Activated T-helper 17 cell treated with anti-CD3 and anti-CD28 coated beads, Interleukin-2, amount 50 U/mL, for 72 hours (primary cell): ENCODE data around the gene CNDP2. TPM values are rescaled to one million over a fixed set of nuclear protein-coding genes. Genes with fewer than 3 reads are reported as not detected.
A peak's percentile ranks its signal among the peaks of the same experiment; 100 is the strongest.

Experiments
- ATAC-seq: fragments of 150-1000 bp; cut with Tn5 transposase; replicated peaks from 2 replicates; pipeline ENCODE4 v1.10.0; 2021; ENCODE audit warnings: mild to moderate bottlenecking, moderate library complexity
- H3K27ac Mint-ChIP-seq: one replicate; pipeline ENCODE4 v1.8.0; 2022; ENCODE audit warnings: mixed read lengths
- H3K27me3 Mint-ChIP-seq: one replicate; pipeline ENCODE4 v1.8.0; 2022; ENCODE audit warnings: mixed read lengths
- H3K36me3 Mint-ChIP-seq: one replicate; pipeline ENCODE4 v1.8.0; 2022; ENCODE audit warnings: low read depth, mild to moderate bottlenecking, mixed read lengths
- H3K4me1 Mint-ChIP-seq: one replicate; pipeline ENCODE4 v1.8.0; 2022; ENCODE audit warnings: mixed read lengths
- H3K4me3 Mint-ChIP-seq: one replicate; pipeline ENCODE4 v1.8.0; 2022; ENCODE audit warnings: mild to moderate bottlenecking, mixed read lengths
- H3K9me3 Mint-ChIP-seq: one replicate; pipeline ENCODE4 v1.8.0; 2022; ENCODE audit warnings: mixed read lengths
- total RNA-seq, 2 donors: library from RNA; stranded (reverse); gene quantifications; one replicate each; pipeline ENCODE4 v1.2.3, GENCODE V29; 2022

Gene CNDP2
- total RNA-seq, result 100 to 1,000 TPM; 141 to 217 TPM

- ATAC-seq, result peak; percentile 78
- H3K27ac Mint-ChIP-seq, result peak within 1 kb of the TSS; percentile 99
- H3K36me3 Mint-ChIP-seq, result peaks cover 37% of the 10 kb centered on the region
- peak within 1 kb of the TSS; percentile 93 for H3K4me3 Mint-ChIP-seq
- no peaks in the 10 kb centered on the region for H3K9me3 Mint-ChIP-seq
- peaks cover 4% of the 10 kb centered on the region for H3K4me1 Mint-ChIP-seq
- no peaks in the 10 kb centered on the region for H3K27me3 Mint-ChIP-seq
These were observed at the start of gene CNDP2 for GRCh38 chr18:74495581-74496507. CNDP2 (plus strand) TSS chr18:74496363; CDS start chr18:74499974, 3,611 bp downstream.

GRCh38 chr18:74446631-74447403 lies 49.3 kb upstream of the CNDP2 start:
- Mint-ChIP-seq H3K36me3 (no peaks in the 10 kb centered on the region), H3K27me3 (peaks cover 4% of the 10 kb centered on the region), H3K4me3 (no peak overlapping the region), H3K4me1 (no peaks in the 10 kb centered on the region), H3K27ac (no peak overlapping the region), H3K9me3 (no peaks in the 10 kb centered on the region)
- ATAC-seq, result no peak

GRCh38 chr18:74447404-74448152 lies 48.6 kb upstream of the CNDP2 start:
- no peaks in the 10 kb centered on the region for H3K9me3 Mint-ChIP-seq
- H3K36me3 Mint-ChIP-seq, result no peaks in the 10 kb centered on the region
- no peak overlapping the region for H3K4me3 Mint-ChIP-seq
- no peaks in the 10 kb centered on the region for H3K4me1 Mint-ChIP-seq
- H3K27me3 Mint-ChIP-seq, result peaks cover 6% of the 10 kb centered on the region
- ATAC-seq, result no peak
- H3K27ac Mint-ChIP-seq, result no peak overlapping the region

DNA sequence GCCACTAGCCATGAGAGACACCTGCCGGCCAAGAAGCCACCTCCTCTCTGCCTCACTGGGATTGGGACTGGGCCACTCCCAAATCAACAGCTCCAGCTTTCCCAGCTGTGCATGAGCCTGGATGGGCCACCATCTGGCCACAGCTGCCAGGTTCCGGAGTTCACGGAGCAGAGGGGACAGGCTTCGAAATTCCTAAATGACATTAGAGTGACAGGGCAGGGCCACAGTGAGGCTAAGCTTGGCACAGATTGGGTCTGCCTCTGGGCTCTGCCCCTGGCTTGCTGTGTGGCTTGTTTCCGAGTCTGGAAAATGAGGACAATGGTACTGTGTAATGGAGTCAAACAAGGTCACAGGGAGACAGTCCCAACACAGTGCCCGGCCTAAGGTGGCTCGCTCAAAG lies 45.5 kb upstream of the CNDP2 start:
- Mint-ChIP-seq H3K9me3 (no peaks in the 10 kb centered on the region), H3K4me1 (no peaks in the 10 kb centered on the region), H3K27ac (no peak overlapping the region), H3K36me3 (no peaks in the 10 kb centered on the region), H3K27me3 (peaks cover 18% of the 10 kb centered on the region), H3K4me3 (no peak overlapping the region)
- ATAC-seq, result no peak

DNA sequence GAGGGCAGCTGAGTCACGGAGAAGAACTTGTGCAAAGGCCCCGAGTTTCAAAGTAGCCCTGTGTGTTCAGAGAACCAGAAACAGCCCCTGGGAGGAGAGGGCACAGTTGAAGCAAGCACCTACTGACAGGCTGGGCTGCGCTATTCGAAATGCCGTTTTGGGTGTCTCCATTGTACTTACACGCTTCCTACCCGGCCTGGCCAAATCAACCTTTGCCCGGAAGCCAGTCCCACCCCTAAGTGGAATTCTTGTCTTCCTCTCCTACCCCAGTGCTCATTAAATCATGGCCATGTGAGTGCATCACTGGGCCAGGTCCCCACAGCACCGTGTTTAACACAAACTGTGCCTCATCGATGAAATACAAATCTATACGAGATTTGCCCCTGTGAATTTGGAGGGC lies 45.0 kb upstream of the CNDP2 start:
- no peak for ATAC-seq

DNA sequence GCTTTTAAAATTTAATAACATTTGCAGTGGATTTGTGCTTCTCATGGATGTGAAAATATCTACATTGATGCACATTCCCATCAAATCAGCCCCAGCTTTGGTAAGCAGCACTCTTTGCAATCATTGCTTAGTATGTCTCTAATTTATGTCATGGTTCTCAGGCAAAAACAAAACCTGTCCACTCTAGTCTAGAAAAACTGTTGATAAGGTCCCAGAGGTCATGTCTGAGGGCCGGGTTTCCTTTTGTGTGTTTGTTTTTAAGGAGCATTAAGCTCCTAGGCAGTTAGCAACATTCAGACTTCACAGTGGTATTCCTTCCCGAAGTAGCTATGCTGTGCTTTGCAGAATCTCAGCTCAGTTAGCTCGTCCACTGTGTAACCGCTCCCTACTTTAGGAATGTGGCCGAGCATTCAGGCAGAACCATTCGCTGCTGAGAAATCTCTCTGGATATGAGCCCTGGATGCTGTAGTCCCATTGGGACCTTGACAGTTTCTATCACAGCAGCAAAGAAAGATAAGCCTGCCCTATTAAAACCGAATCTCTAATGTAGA lies 43.1 kb upstream of the CNDP2 start:
- Mint-ChIP-seq H3K36me3 (no peaks in the 10 kb centered on the region), H3K27me3 (peaks cover 24% of the 10 kb centered on the region), H3K4me1 (no peaks in the 10 kb centered on the region), H3K27ac (no peak overlapping the region), H3K9me3 (no peaks in the 10 kb centered on the region), H3K4me3 (no peak overlapping the region)
- no peak for ATAC-seq

More for the DNA sequence above, 45.0 kb upstream of the CNDP2 start:
- Mint-ChIP-seq H3K36me3 (no peaks in the 10 kb centered on the region), H3K27me3 (peaks cover 15% of the 10 kb centered on the region), H3K27ac (no peak overlapping the region), H3K4me1 (no peaks in the 10 kb centered on the region), H3K4me3 (no peak overlapping the region), H3K9me3 (no peaks in the 10 kb centered on the region)

- H3K4me3 Mint-ChIP-seq, result no peak overlapping the region
- no peaks in the 10 kb centered on the region for H3K9me3 Mint-ChIP-seq
- H3K27ac Mint-ChIP-seq, result no peak overlapping the region
- peaks cover 29% of the 10 kb centered on the region for H3K27me3 Mint-ChIP-seq
- no peaks in the 10 kb centered on the region for H3K36me3 Mint-ChIP-seq
- no peak for ATAC-seq
- no peaks in the 10 kb centered on the region for H3K4me1 Mint-ChIP-seq
These were observed 42.4 kb upstream of the CNDP2 start for GRCh38 chr18:74453642-74454198.

- no peak overlapping the region for H3K27ac Mint-ChIP-seq
- ATAC-seq, result no peak
- H3K4me3 Mint-ChIP-seq, result no peak overlapping the region
- H3K36me3 Mint-ChIP-seq, result no peaks in the 10 kb centered on the region
- peaks cover 29% of the 10 kb centered on the region for H3K27me3 Mint-ChIP-seq
- H3K9me3 Mint-ChIP-seq, result no peaks in the 10 kb centered on the region
- H3K4me1 Mint-ChIP-seq, result no peaks in the 10 kb centered on the region
These were observed 41.8 kb upstream of the CNDP2 start for GRCh38 chr18:74454279-74454751.

GRCh38 chr18:74455386-74455785 lies 40.8 kb upstream of the CNDP2 start:
- H3K36me3 Mint-ChIP-seq, result no peaks in the 10 kb centered on the region
- no peak for ATAC-seq
- no peaks in the 10 kb centered on the region for H3K9me3 Mint-ChIP-seq
- peaks cover 31% of the 10 kb centered on the region for H3K27me3 Mint-ChIP-seq
- H3K27ac Mint-ChIP-seq, result no peak overlapping the region
- no peak overlapping the region for H3K4me3 Mint-ChIP-seq
- no peaks in the 10 kb centered on the region for H3K4me1 Mint-ChIP-seq

DNA sequence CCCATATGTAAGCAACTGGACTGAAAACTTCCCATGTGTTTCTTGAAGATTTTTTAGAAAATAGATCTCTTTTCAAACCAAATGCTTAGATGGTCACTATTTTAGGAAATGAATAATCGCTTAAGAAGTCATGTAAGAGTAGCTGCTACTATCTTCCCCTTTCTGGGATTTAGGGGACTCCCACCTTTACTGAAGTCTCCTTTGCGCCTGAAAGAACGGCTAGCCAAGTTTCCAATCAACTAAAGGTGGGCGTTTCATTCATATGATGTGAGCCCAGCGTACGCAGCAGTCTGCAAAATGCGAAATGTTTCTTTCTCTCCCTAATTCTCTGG lies 40.2 kb upstream of the CNDP2 start:
- peaks cover 31% of the 10 kb centered on the region for H3K27me3 Mint-ChIP-seq
- ATAC-seq, result no peak
- H3K4me1 Mint-ChIP-seq, result no peaks in the 10 kb centered on the region
- no peak overlapping the region for H3K27ac Mint-ChIP-seq
- H3K4me3 Mint-ChIP-seq, result no peak overlapping the region
- H3K36me3 Mint-ChIP-seq, result no peaks in the 10 kb centered on the region
- no peaks in the 10 kb centered on the region for H3K9me3 Mint-ChIP-seq

DNA sequence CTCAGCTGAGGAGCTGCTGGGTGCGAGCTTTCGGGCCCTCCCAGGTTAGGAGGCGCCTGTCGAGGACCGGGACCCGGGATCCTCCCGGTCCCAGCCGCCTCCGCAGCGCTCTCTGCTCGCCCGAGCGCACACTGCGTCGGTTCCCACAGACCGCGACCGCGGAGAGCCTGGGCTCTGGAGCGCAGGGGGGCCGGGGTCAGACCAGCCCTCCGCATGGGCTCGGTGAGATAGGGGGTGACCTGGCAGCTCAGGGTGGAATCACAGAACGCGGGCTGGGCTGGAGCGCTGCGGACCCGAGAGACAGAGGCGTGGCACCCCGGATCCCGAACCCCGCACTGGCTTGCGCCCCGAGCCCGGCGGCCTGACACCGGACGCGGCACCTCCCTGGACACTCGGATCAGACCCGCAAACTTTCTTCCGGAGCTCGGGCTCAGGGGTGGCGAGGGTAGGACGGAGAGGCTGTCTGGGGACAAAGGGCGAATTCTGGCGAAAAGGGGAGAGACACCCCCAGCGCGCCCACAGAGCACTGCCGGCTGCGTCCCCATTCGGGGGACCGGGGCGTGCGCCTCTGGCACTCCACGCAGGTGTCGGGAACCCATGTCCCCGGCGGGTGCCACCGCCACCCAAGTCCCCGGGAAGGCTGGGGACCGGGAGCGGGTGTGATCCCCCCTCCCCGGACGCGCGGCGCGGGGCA lies 39.7 kb upstream of the CNDP2 start:
- Mint-ChIP-seq H3K9me3 (no peaks in the 10 kb centered on the region), H3K36me3 (no peaks in the 10 kb centered on the region), H3K4me1 (no peaks in the 10 kb centered on the region), H3K27me3 (peaks cover 31% of the 10 kb centered on the region), H3K27ac (no peak overlapping the region), H3K4me3 (no peak overlapping the region)
- no peak for ATAC-seq

GRCh38 chr18:74457043-74457724 lies 39.0 kb upstream of the CNDP2 start, which contains the start of gene DIPK1C:
DIPK1C (minus strand) TSS chr18:74457308; CDS start chr18:74457259, 49 bp downstream.
- Mint-ChIP-seq H3K27me3 (peaks cover 30% of the 10 kb centered on the region), H3K4me3 (peak within 1 kb of the TSS; percentile 51), H3K4me1 (no peaks in the 10 kb centered on the region), H3K9me3 (no peaks in the 10 kb centered on the region), H3K36me3 (no peaks in the 10 kb centered on the region), H3K27ac (no peak within 1 kb of the TSS)
- no peak for ATAC-seq
